HG03575 (cell line): ENCODE results near the gene PUS7L.

ENCODE experiments used
- ATAC-seq: cut with Tn5 transposase; IDR thresholded peaks from one replicate; pipeline ENCODE4 v1.9.1; 2021; ENCODE audit not compliant: unreplicated experiment, insufficient number of reproducible peaks, low FRiP score; ENCODE audit errors: extremely low read depth

PUS7L gene

GRCh38 chr12:43758728-43759563 is at the start of gene PUS7L, which contains the start of gene IRAK4:
Gene PUS7L (minus strand): TSS chr12:43758790. CDS start chr12:43755245, 3,545 bp downstream.
Gene IRAK4 (plus strand): TSS chr12:43758951. CDS start chr12:43768112, 9,161 bp downstream.
- peak; percentile 93 for ATAC-seq

- no peak for ATAC-seq
These were observed 48.8 kb upstream of the PUS7L start for GRCh38 chr12:43807386-43807785.

GRCh38 chr12:43806737-43807072 is 48.1 kb upstream of the PUS7L start:
- ATAC-seq, result no peak

- peak; percentile 55 for ATAC-seq
These were observed 47.5 kb upstream of the PUS7L start, which contains the start of gene TWF1 for GRCh38 chr12:43805860-43806736. Gene TWF1 (minus strand): TSS chr12:43806317. CDS start chr12:43806245, 72 bp downstream.

- no peak for ATAC-seq
These were observed 46.7 kb upstream of the PUS7L start for GRCh38 chr12:43805149-43805859.

- no peak for ATAC-seq
These were observed 39.1 kb upstream of the PUS7L start for GRCh38 chr12:43797561-43798217.

GRCh38 chr12:43795716-43796280 is 37.2 kb upstream of the PUS7L start:
- no peak for ATAC-seq

- ATAC-seq, result no peak
These were observed 31.4 kb upstream of the PUS7L start for GRCh38 chr12:43789941-43790340.

GRCh38 chr12:43786899-43787693 is 28.5 kb upstream of the PUS7L start:
- ATAC-seq, result no peak

GRCh38 chr12:43776498-43776897 is 17.9 kb upstream of the PUS7L start:
- no peak for ATAC-seq

- ATAC-seq, result no peak
These were observed 7.7 kb upstream of the PUS7L start for GRCh38 chr12:43766291-43766690.

GRCh38 chr12:43764528-43764927 is 5.9 kb upstream of the PUS7L start:
- ATAC-seq, result no peak

GRCh38 chr12:43763769-43764168 is 5.2 kb upstream of the PUS7L start:
- no peak for ATAC-seq

GRCh38 chr12:43762596-43762995 is 4.0 kb upstream of the PUS7L start:
- ATAC-seq, result no peak

- no peak for ATAC-seq
These were observed 2.9 kb upstream of the PUS7L start for GRCh38 chr12:43761500-43761899.

GRCh38 chr12:43760396-43760795 is 1.8 kb upstream of the PUS7L start:
- no peak for ATAC-seq

GRCh38 chr12:43758247-43758727 is 303 bp downstream of the PUS7L start:
- ATAC-seq, result peak; percentile 1

GRCh38 chr12:43754015-43754414 is 4.6 kb downstream of the PUS7L start:
- ATAC-seq, result no peak
